Endothelial cell of umbilical vein (primary cell): ENCODE data around the gene SUPT3H. TPM values are rescaled to one million over a fixed set of nuclear protein-coding genes. Genes with fewer than 3 reads are reported as not detected.

Experiments
- BruUV-seq: library from RNA; stranded (reverse); fragments of 400-500 nt; replicated peaks from 2 replicates; lab custom pipeline; 2021; lab: Mats Ljungman, UMichigan
- CTCF ChIA-PET: fragments of 300-600, 350-600 bp; sonication (Branson Sonifier 250); formaldehyde crosslinking; loops from one replicate; lab custom pipeline; 2021; ENCODE audit warnings: antibody characterized with exemption, inconsistent platforms; lab: Charles Lee
- POLR2A ChIA-PET: fragments of 300-600, 350-600 bp; sonication (Branson Sonifier 250); formaldehyde crosslinking; loops from one replicate; lab custom pipeline; 2021; ENCODE audit warnings: antibody characterized with exemption, inconsistent platforms; lab: Charles Lee
- DNase-seq: peaks from one replicate; pipeline ENCODE4 v3.0.0-alpha.2; 2011; ENCODE audit warnings: low read depth, low spot score
- FAIRE-seq: peaks from 2 replicates; lab custom pipeline; 2011; peaks lifted over from hg19 to GRCh38; lab: Jason Lieb, UNC
- H2AFZ ChIP-seq: 2 replicates; pipeline ENCODE4 v1.6.0; 2012; ENCODE audit warnings: low read depth, low read length, control low read depth, inconsistent platforms
- H3K27ac ChIP-seq: 2 replicates; pipeline ENCODE4 v1.5.1; 2011; ENCODE audit warnings: low read depth, mild to moderate bottlenecking, control low read depth, low read length, moderate library complexity; ENCODE audit not compliant: insufficient read depth
- H3K27me3 ChIP-seq, 2 experiments: 2 replicates each; pipeline versions ENCODE4 v1.6.0 to v1.6.1; 2011; ENCODE audit warnings: low read length in 2 of 2, mixed read lengths in 1 of 2; ENCODE audit not compliant: control insufficient read depth in 2 of 2, insufficient read depth in 2 of 2
- H3K36me3 ChIP-seq, 2 experiments: 2 replicates in 1 of 2; 3 replicates in 1 of 2; pipeline ENCODE4 v1.5.1; 2011; ENCODE audit warnings: low read length in 2 of 2, mild to moderate bottlenecking in 1 of 2, moderate library complexity in 1 of 2; ENCODE audit not compliant: control insufficient read depth in 2 of 2, insufficient read depth in 2 of 2; ENCODE audit errors: extremely low read depth in 1 of 2
- H3K4me1 ChIP-seq: 3 replicates; pipeline ENCODE4 v1.5.1; 2011; ENCODE audit warnings: mild to moderate bottlenecking, low read length; ENCODE audit not compliant: control insufficient read depth, insufficient read depth; ENCODE audit errors: extremely low read depth
- H3K4me2 ChIP-seq: 2 replicates; pipeline ENCODE4 v1.6.1; 2011; ENCODE audit warnings: low read length, control low read depth, mixed read lengths; ENCODE audit not compliant: insufficient read depth
- H3K4me3 ChIP-seq, 3 experiments: fragments of 200-600 bp in 1 of 3; sonication (generic), shearing (Covaris generic) in 1 of 3; replicated peaks in 1 of 3; 2 replicates each; pipeline ENCODE4 v1.5.1; 2011 to 2016; ENCODE audit warnings: control low read depth in 3 of 3, low read length in 3 of 3, mild to moderate bottlenecking in 2 of 3, inconsistent platforms in 1 of 3, low read depth in 1 of 3, moderate library complexity in 1 of 3; ENCODE audit not compliant: insufficient read depth in 1 of 3
- H3K79me2 ChIP-seq: 2 replicates; pipeline ENCODE4 v1.6.0; 2012; ENCODE audit warnings: low read length, inconsistent platforms; ENCODE audit not compliant: control insufficient read depth, insufficient read depth
- H3K9ac ChIP-seq: replicated peaks from 2 replicates; pipeline ENCODE3; 2011; ENCODE audit warnings: low read length, control low read depth; ENCODE audit not compliant: insufficient read depth; ENCODE audit errors: extremely low read depth
- H3K9me1 ChIP-seq: replicated peaks from 3 replicates; pipeline ENCODE4 v1.6.0; 2011; ENCODE audit warnings: mild to moderate bottlenecking, low read length; ENCODE audit not compliant: control insufficient read depth, insufficient read depth; ENCODE audit errors: extremely low read depth
- H3K9me3 ChIP-seq: replicated peaks from 2 replicates; pipeline ENCODE4 v1.5.1; 2012; ENCODE audit warnings: low read length, inconsistent platforms; ENCODE audit not compliant: control insufficient read depth, insufficient read depth
- H4K20me1 ChIP-seq: replicated peaks from 2 replicates; pipeline ENCODE3; 2011; ENCODE audit warnings: mild to moderate bottlenecking, low read length; ENCODE audit not compliant: control insufficient read depth, insufficient read depth; ENCODE audit errors: extremely low read depth
- CTCF ChIP-seq, 2 donors: IDR thresholded peaks; 1 replicate in 1 of 2; 2 replicates in 1 of 2; pipeline ENCODE4 v1.5.1; 2011; ENCODE audit warnings: low read length in 2 of 2, mild to moderate bottlenecking in 2 of 2, moderate library complexity in 2 of 2, control low read depth in 1 of 2, inconsistent platforms in 1 of 2, low read depth in 1 of 2; ENCODE audit not compliant: insufficient read depth in 1 of 2; ENCODE audit errors: extremely low read depth in 1 of 2
- EZH2 ChIP-seq: IDR thresholded peaks from 2 replicates; pipeline ENCODE4 v1.6.1; 2012; ENCODE audit warnings: borderline replicate concordance, low read depth, mild to moderate bottlenecking, moderate library complexity, low read length, inconsistent platforms; ENCODE audit not compliant: severe bottlenecking
- FOS ChIP-seq: IDR thresholded peaks from 2 replicates; pipeline ENCODE4 v1.6.1; 2011; ENCODE audit warnings: mild to moderate bottlenecking, low read length, moderate library complexity, borderline replicate concordance; ENCODE audit not compliant: insufficient read depth
- GATA2 ChIP-seq: IDR thresholded peaks from 2 replicates; pipeline ENCODE4 v1.7.0; 2011; ENCODE audit warnings: low read depth, mild to moderate bottlenecking, moderate library complexity, mixed read lengths, low read length; ENCODE audit not compliant: insufficient read length, insufficient read depth
- JUN ChIP-seq: IDR thresholded peaks from 2 replicates; pipeline ENCODE4 v1.6.1; 2011; ENCODE audit warnings: borderline replicate concordance, low read depth; ENCODE audit not compliant: insufficient read length, insufficient read depth
- MYC ChIP-seq: IDR thresholded peaks from one replicate; pipeline ENCODE4 v1.6.1; 2011; ENCODE audit warnings: mild to moderate bottlenecking, low read depth, low read length
- POLR2A ChIP-seq: IDR thresholded peaks from 2 replicates; pipeline ENCODE4 v1.6.1; 2012; ENCODE audit warnings: low read depth, mild to moderate bottlenecking, control low read depth, low read length
- POLR2AphosphoS5 ChIP-seq: IDR thresholded peaks from 2 replicates; pipeline ENCODE4 v1.6.1; 2012; ENCODE audit warnings: low read depth, mild to moderate bottlenecking, control low read depth, low read length, moderate library complexity; ENCODE audit not compliant: insufficient read depth
- dilution Hi-C: fragments of 300-500 bp; cut with MboI; formaldehyde crosslinking; loops from one replicate; pipeline ENCODE4 v1.15.0; 2019; ENCODE audit warnings: low sequenced_read_pairs; ENCODE audit not compliant: extremely low pct_ligation_motif_present
- intact Hi-C: fragments of 100-400 bp; cut with micrococcal nuclease; formaldehyde crosslinking; loops from one replicate; pipeline ENCODE4 v1.10.0; 2022
- polyA plus RNA-seq, 4 experiments: library from polyadenylated mRNA; depleted of rRNA in 3 of 4; stranded (reverse) in 3 of 4; unstranded in 1 of 4; fragments of >200 nt; gene quantifications; 2 replicates each; pipeline versions ENCODE4 v1.2.1 to v1.2.3, GENCODE V29; 2011 to 2012; ENCODE audit warnings: missing spikeins in 1 of 4
- total RNA-seq: library from RNA; stranded (reverse); gene quantifications from 2 replicates; pipeline ENCODE4 v1.2.3, GENCODE V29; 2021
- TF ChIP-seq, protein P1 (sequence below): IDR thresholded peaks from 2 replicates; pipeline ENCODE4 v1.6.1; 2011; ENCODE audit not compliant: insufficient read depth, insufficient read length

The SUPT3H gene
- total and polyA plus RNA-seq, 2 donors (not counting 3 experiments of a cell fraction or from before 2014, with no cell fraction given) = 8.3 to 9.8 TPM

DNA sequence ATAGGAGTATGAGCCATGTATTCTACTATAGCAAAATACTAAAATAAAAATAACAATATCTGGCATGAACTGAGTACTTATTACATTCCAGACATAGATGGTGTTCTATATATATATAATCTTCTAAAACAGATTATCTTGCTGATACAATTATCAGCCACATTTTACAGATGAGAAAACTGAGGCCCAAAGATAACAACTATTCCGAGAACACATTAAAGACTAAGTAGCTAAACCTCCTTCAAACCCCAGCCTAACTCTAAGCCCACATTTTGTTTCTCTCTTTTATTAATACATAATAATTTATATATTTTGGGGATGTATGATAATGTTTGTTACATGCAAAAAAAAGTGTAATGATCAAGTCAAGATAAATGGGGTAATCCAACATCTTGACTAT, 148.3 kb downstream of the SUPT3H start:
- TF ChIP-seq GATA2 = no peak
- no peak for TF ChIP-seq EZH2
- no peak for TF ChIP-seq POLR2AphosphoS5
- TF ChIP-seq POLR2A = no peak
- TF ChIP-seq FOS = no peak
- TF ChIP-seq, protein P1, sequence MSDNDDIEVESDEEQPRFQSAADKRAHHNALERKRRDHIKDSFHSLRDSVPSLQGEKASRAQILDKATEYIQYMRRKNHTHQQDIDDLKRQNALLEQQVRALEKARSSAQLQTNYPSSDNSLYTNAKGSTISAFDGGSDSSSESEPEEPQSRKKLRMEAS = no peak
- TF ChIP-seq MYC = no peak
- no peak for TF ChIP-seq CTCF (IDR thresholded peaks at IDR 0.05; ENCODE audit: extremely low read depth in 1 of 2, insufficient read depth in 1 of 2, low read depth in 1 of 2, low read length in 2 of 2)
- no peak for TF ChIP-seq JUN
- H3K9me3 ChIP-seq = no peaks in the 10 kb centered on the region
- no TSS peak for BruUV-seq
- DNase-seq (no peak), FAIRE-seq (no peak)
- dilution Hi-C loops (no loop called here), intact Hi-C loops (no loop called here)
- H3K36me3 ChIP-seq = no peaks in the 10 kb centered on the region
- H3K4me3 ChIP-seq = no peak overlapping the region
- H3K79me2 ChIP-seq = no peaks in the 10 kb centered on the region
- ChIA-PET POLR2A (no interaction called here), CTCF (no interaction called here)
- no peak overlapping the region for H2AFZ ChIP-seq
- H3K27me3 ChIP-seq = no peaks in the 10 kb centered on the region
- H3K4me2 ChIP-seq = no peak overlapping the region
- H3K9me1 ChIP-seq = no peaks in the 10 kb centered on the region
- no peak overlapping the region for H3K27ac ChIP-seq
- no peaks in the 10 kb centered on the region for H3K4me1 ChIP-seq
- H4K20me1 ChIP-seq = no peaks in the 10 kb centered on the region
- no peak overlapping the region for H3K9ac ChIP-seq
